ENCODE results near the gene HS2ST1. TPM values are rescaled to one million over a fixed set of nuclear protein-coding genes. Genes with fewer than 3 reads are reported as not detected.
A peak's percentile ranks its signal among the peaks of the same experiment; 100 is the strongest.

Gene HS2ST1
- total and polyA plus RNA-seq, 2 experiments from 2014 or later, result 6.7 to 17.1 TPM

GRCh38 chr1:86933562-86934377, 19.3 kb downstream of the HS2ST1 start:
- H3K4me2 ChIP-seq, result peak overlapping the region; percentile 46
- Mint-ChIP-seq H3K36me3 (ENCODE audit: low read depth) (no peaks in the 10 kb centered on the region), H3K4me3 (peak overlapping the region; percentile 47), H3K4me1 (peaks cover 52% of the 10 kb centered on the region), H3K9me3 (no peaks in the 10 kb centered on the region), H3K27me3 (ENCODE audit: insufficient read depth, low read depth, poor library complexity) (peaks cover 5% of the 10 kb centered on the region), H3K27ac (peak overlapping the region; percentile 96)
- peak; percentile 82 for DNase-seq (ENCODE audit: low spot score)
- no peaks in the 10 kb centered on the region for H3K36me3 ChIP-seq (ENCODE audit: insufficient read depth)
- H3K4me3 ChIP-seq, result peak overlapping the region; percentile 24; the same call in 1 of the 2 replicates
- peak; percentile 78 for ATAC-seq
- no peaks in the 10 kb centered on the region for H4K20me1 ChIP-seq (replicated peaks; ENCODE audit: insufficient read depth)
- TF ChIP-seq CTCF (conservative IDR thresholded peaks at IDR 0.05; ENCODE audit: low read depth in 2 of 2) (no peak), EZH2phosphoT487 (IDR thresholded peaks at IDR 0.05; ENCODE audit: unreplicated experiment) (no peak), POLR2AphosphoS5 (IDR thresholded peaks at IDR 0.05; ENCODE audit: low read depth) (no peak), ZNF462 (CRISPR knock-in tag; IDR thresholded peaks at IDR 0.05) (no peak), STAT1 (IDR thresholded peaks at IDR 0.05; ENCODE audit: unreplicated experiment) (no peak), EZH2 (IDR thresholded peaks at IDR 0.05; ENCODE audit: low read depth, unreplicated experiment) (no peak), CREB1 (CRISPR knock-in tag; IDR thresholded peaks at IDR 0.05; ENCODE audit: low read depth) (no peak), REST (IDR thresholded peaks at IDR 0.05; ENCODE audit: unreplicated experiment) (no peak), NANOG (IDR thresholded peaks at IDR 0.05; ENCODE audit: borderline replicate concordance) (no peak), JUNB (IDR thresholded peaks at IDR 0.05; ENCODE audit: unreplicated experiment) (no peak), ETS1 (IDR thresholded peaks at IDR 0.05) (no peak), ZNF114 (CRISPR knock-in tag; IDR thresholded peaks at IDR 0.05) (no peak), ZNF331 (CRISPR knock-in tag; IDR thresholded peaks at IDR 0.05; ENCODE audit: low read depth) (no peak)
- no peaks in the 10 kb centered on the region for H3K27me3 ChIP-seq (ENCODE audit: insufficient read depth)
- H3K9me2 ChIP-seq (ENCODE audit: insufficient read depth), result no peaks in the 10 kb centered on the region
- H2AFZ ChIP-seq, result no peak overlapping the region
- H3K79me2 ChIP-seq (replicated peaks; ENCODE audit: insufficient read depth), result peaks cover 87% of the 10 kb centered on the region
- H3K4me1 ChIP-seq (ENCODE audit: insufficient read depth), result peaks cover 46% of the 10 kb centered on the region
- H3F3A ChIP-seq (replicated peaks; ENCODE audit: low read depth), result no peaks in the 10 kb centered on the region
- peak overlapping the region; percentile 94 for H3K27ac ChIP-seq (ENCODE audit: low read depth)
